A549 (cell line): ENCODE data around the gene BCOR. TPM values are rescaled to one million over a fixed set of nuclear protein-coding genes. Genes with fewer than 3 reads are reported as not detected.
A peak's percentile ranks its signal among the peaks of the same experiment; 100 is the strongest.

Source experiments
- ATAC-seq, 2 experiments: fragments of 200-7000 bp in 1 of 2; fragments of >200 bp in 1 of 2; cut with Nextera tagmentation in 1 of 2; cut with Tn5 transposase in 1 of 2; 3 replicates each; pipeline versions ENCODE4 v1.8.0 to v1.9.1; 2018 to 2020; ENCODE audit warnings: mild to moderate bottlenecking in 1 of 2, moderate library complexity in 1 of 2
- CTCF ChIA-PET: fragments of 300-600 bp; sonication (Branson Sonifier 250); formaldehyde crosslinking; extraction: SDS; loops from one replicate; lab custom pipeline; 2021; ENCODE audit warnings: antibody characterized with exemption, inconsistent platforms; lab: Yijun Ruan, JAX
- POLR2A ChIA-PET: fragments of 350-600 bp; formaldehyde crosslinking; extraction: SDS; loops from one replicate; lab custom pipeline; 2021; ENCODE audit warnings: antibody characterized with exemption, inconsistent platforms; lab: Yijun Ruan, JAX
- DNase-seq, 2 experiments: peaks; one replicate each; pipeline versions ENCODE4 v3.0.0 to v3.0.0-alpha.2; 2011 to 2016; ENCODE audit warnings: low read depth in 1 of 2, low spot score in 1 of 2
- FAIRE-seq: peaks from 2 replicates; lab custom pipeline; 2011; peaks lifted over from hg19 to GRCh38; lab: Jason Lieb, UNC
- H3K27ac ChIP-seq, 2 experiments: fragments of >200 bp; sonication (Bioruptor Twin); formaldehyde crosslinking; 3 replicates each; pipeline ENCODE4 v1.5.1; 2016 to 2017
- H3K4me1 ChIP-seq: fragments of >200 bp; sonication (Bioruptor Twin); formaldehyde crosslinking; 3 replicates; pipeline ENCODE4 v1.6.1; 2016
- H3K4me2 ChIP-seq: fragments of >200 bp; sonication (Bioruptor Twin); formaldehyde crosslinking; 3 replicates; pipeline ENCODE4 v1.6.1; 2016
- H3K4me3 ChIP-seq: fragments of >200 bp; sonication (Bioruptor Twin); formaldehyde crosslinking; 3 replicates; pipeline ENCODE4 v1.5.1; 2016
- H3K9me3 ChIP-seq: fragments of >200 bp; sonication (Bioruptor Twin); formaldehyde crosslinking; 3 replicates; pipeline ENCODE4 v1.6.1; 2016
- CHD2 ChIP-seq: fragments of 150-350 bp; IDR thresholded peaks from 2 replicates; pipeline ENCODE4 v1.6.1; 2014; ENCODE audit warnings: low read length; ENCODE audit not compliant: partially characterized antibody
- FOSL2 ChIP-seq, 2 experiments: fragments of 450-650 bp in 1 of 2; fragments of >200 bp in 1 of 2; sonication (Bioruptor Twin) in 1 of 2; formaldehyde crosslinking; IDR thresholded peaks; 2 replicates each; pipeline versions ENCODE4 v1.5.0 to v1.6.1; 2016 to 2020; ENCODE audit warnings: mild to moderate bottlenecking in 1 of 2, moderate library complexity in 1 of 2
- FOXS1 ChIP-seq: fragments of 250-450 bp; sonication (Bioruptor Pico); IDR thresholded peaks from 2 replicates; pipeline ENCODE4 v1.5.0; 2020; ENCODE audit warnings: mild to moderate bottlenecking, moderate library complexity
- GATA3 ChIP-seq: IDR thresholded peaks from 2 replicates; pipeline ENCODE4 v1.6.1; 2012; ENCODE audit warnings: borderline replicate concordance
- HEYL ChIP-seq: fragments of 250-450 bp; sonication (Bioruptor Pico); IDR thresholded peaks from 2 replicates; pipeline ENCODE4 v1.8.0; 2021; ENCODE audit warnings: mild to moderate bottlenecking, moderate library complexity
- HOXB5 ChIP-seq: fragments of 250-450 bp; sonication (Bioruptor Pico); IDR thresholded peaks from 2 replicates; pipeline ENCODE4 v1.5.0; 2020; ENCODE audit warnings: mild to moderate bottlenecking, moderate library complexity
- NPAS2 ChIP-seq: fragments of 250-450 bp; sonication (Bioruptor Pico); IDR thresholded peaks from 2 replicates; pipeline ENCODE4 v1.8.0; 2022; ENCODE audit warnings: mild to moderate bottlenecking, moderate library complexity, borderline replicate concordance
- RARB ChIP-seq: fragments of 250-450 bp; sonication (Bioruptor Pico); IDR thresholded peaks from 2 replicates; pipeline ENCODE4 v1.8.0; 2021; ENCODE audit warnings: mild to moderate bottlenecking, moderate library complexity
- SMC3 ChIP-seq: fragments of >200 bp; sonication (Bioruptor Twin); formaldehyde crosslinking; IDR thresholded peaks from 3 replicates; pipeline ENCODE4 v1.6.1; 2018; ENCODE audit warnings: inconsistent platforms
- TP53 ChIP-seq: fragments of 250-450 bp; sonication (Bioruptor Pico); IDR thresholded peaks from 2 replicates; pipeline ENCODE4 v1.5.0; 2021; ENCODE audit warnings: mild to moderate bottlenecking, moderate library complexity
- ZFP36 ChIP-seq: fragments of 450-650 bp; IDR thresholded peaks from 2 replicates; pipeline ENCODE4 v1.6.1; 2014; ENCODE audit warnings: borderline replicate concordance; ENCODE audit not compliant: partially characterized antibody
- WGBS: methylation state at CpG from one replicate; pipeline ENCODE4 v1.1.6; 2017; ENCODE audit errors: missing lambda C conversion rate; 5-methylcytosine and 5-hydroxymethylcytosine counted together
- polyA plus RNA-seq, 4 experiments: library from polyadenylated mRNA; depleted of rRNA in 3 of 4; stranded (reverse); fragments of >200 nt; fragmentation: RNase III in 1 of 4; extraction: RNeasy Plus Mini Kit Qiagen cat#74134 plus additional on column Dnase treatment in 1 of 4; gene quantifications; 2 replicates in 3 of 4; 3 replicates in 1 of 4; pipeline ENCODE4 v1.2.3, GENCODE V29; 2011 to 2017
- TF ChIP-seq, protein P1 (sequence below): fragments of 250-450 bp; sonication (Bioruptor Pico); IDR thresholded peaks from 2 replicates; pipeline ENCODE4 v1.5.0; 2021; ENCODE audit warnings: mild to moderate bottlenecking, moderate library complexity, borderline replicate concordance
- TF ChIP-seq, protein P2 (sequence below): fragments of 450-650 bp; IDR thresholded peaks from 2 replicates; pipeline ENCODE4 v1.6.1; 2014; ENCODE audit warnings: antibody characterized with exemption
- TF ChIP-seq, protein P3 (sequence below): fragments of >200 bp; sonication (Bioruptor Twin); formaldehyde crosslinking; IDR thresholded peaks from 3 replicates; pipeline ENCODE4 v1.5.1; 2016
- TF ChIP-seq, protein P4 (sequence below): fragments of 250-450 bp; sonication (Bioruptor Pico); IDR thresholded peaks from 2 replicates; pipeline ENCODE4 v1.5.0; 2020; ENCODE audit warnings: low read depth, mild to moderate bottlenecking, moderate library complexity

BCOR gene
- polyA plus RNA-seq, 2 of the 4 experiments (the other 2 are of a cell fraction), result 12.2 to 12.6 TPM

DNA sequence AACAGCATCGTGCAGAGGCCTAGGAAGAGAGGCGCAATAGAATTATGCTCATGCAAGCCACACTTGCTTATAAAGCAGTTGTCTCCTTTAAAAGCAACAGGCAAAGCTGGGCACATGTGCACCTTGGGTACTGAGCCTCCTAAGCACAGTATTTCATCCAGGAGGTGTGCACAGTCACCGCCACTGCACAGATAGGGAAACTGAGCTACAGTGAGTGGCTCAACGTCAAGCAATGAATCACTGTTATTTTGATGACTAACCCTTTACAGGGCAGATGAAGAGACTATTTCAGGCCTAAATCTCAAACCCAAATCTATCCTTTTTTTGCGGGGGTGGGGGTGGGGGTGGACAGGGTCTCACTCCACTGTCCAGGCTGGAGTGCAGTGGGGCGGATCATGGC, 42.3 kb downstream of the BCOR start (continued):
- TF ChIP-seq, protein P1, sequence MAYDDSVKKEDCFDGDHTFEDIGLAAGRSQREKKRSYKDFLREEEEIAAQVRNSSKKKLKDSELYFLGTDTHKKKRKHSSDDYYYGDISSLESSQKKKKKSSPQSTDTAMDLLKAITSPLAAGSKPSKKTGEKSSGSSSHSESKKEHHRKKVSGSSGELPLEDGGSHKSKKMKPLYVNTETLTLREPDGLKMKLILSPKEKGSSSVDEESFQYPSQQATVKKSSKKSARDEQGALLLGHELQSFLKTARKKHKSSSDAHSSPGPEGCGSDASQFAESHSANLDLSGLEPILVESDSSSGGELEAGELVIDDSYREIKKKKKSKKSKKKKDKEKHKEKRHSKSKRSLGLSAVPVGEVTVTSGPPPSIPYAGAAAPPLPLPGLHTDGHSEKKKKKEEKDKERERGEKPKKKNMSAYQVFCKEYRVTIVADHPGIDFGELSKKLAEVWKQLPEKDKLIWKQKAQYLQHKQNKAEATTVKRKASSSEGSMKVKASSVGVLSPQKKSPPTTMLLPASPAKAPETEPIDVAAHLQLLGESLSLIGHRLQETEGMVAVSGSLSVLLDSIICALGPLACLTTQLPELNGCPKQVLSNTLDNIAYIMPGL (CRISPR knock-in tag), result no peak
- TF ChIP-seq FOXS1 (CRISPR knock-in tag), result no peak
- TF ChIP-seq HEYL (CRISPR knock-in tag), result no peak
- TF ChIP-seq, protein P2, sequence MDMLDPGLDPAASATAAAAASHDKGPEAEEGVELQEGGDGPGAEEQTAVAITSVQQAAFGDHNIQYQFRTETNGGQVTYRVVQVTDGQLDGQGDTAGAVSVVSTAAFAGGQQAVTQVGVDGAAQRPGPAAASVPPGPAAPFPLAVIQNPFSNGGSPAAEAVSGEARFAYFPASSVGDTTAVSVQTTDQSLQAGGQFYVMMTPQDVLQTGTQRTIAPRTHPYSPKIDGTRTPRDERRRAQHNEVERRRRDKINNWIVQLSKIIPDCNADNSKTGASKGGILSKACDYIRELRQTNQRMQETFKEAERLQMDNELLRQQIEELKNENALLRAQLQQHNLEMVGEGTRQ, result no peak
- TF ChIP-seq SMC3, result no peak
- TF ChIP-seq RARB (CRISPR knock-in tag), result no peak

DNA sequence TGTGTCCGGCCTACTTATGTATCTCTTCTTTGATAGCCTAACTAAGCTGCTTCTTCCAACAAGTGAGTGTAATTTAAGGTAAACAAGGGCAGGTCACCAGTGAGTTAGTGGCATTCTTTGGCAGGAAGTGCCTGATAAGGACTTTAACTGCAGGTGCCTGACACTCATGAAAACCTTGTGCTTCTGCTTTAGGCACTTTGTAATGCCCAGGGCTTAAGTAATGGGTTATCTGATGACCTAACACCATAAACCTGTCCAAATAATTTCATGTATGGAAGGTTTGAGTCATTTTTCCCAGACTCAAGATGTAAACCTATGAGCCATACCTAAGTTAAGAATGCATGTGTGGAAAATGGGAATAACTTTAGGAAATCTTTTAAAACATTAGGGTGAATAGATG, 43.0 kb downstream of the BCOR start:
- no peak for TF ChIP-seq HOXB5 (CRISPR knock-in tag)
- no peak for TF ChIP-seq CHD2
- H3K4me1 ChIP-seq, result no peaks in the 10 kb centered on the region
- H3K9me3 ChIP-seq, result peaks cover 25% of the 10 kb centered on the region
- ATAC-seq (no peak), FAIRE-seq (no peak), DNase-seq (no peak)
- no peak overlapping the region for H3K27ac ChIP-seq
- POLR2A ChIA-PET, result no interaction called here
- no peak overlapping the region for H3K4me2 ChIP-seq
- H3K4me3 ChIP-seq, result no peak overlapping the region
- WGBS, result 100% methylated on average over 1 of the region's 1 CpG
- CTCF ChIA-PET, result no interaction called here

DNA sequence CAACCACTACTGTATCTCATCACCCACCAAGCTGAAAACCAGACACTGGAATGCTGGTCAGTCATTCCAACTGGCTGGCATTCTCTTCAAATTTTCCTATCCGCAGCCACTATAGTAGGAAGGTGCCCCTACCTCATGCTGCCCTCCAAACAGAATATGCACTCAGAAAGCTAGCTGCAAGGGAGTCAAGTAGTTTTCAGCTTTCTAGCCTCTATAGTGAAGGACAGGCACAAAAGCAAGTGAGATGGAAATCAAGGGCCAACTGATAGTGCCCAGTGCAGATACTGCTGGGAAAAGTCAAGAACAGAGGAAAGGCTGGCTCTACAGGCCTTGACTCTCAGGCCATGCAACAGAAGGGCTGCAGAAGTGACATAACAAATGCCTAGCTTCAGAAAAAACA, 47.2 kb downstream of the BCOR start:
- ATAC-seq (no peak), DNase-seq (peak in 1 of 2 experiments; percentile 26), FAIRE-seq (peak; percentile 72)
- POLR2A ChIA-PET, result no interaction called here
- Histone ChIP-seq H3K4me3 (no peak overlapping the region), H3K27ac (no peak overlapping the region), H3K4me1 (no peaks in the 10 kb centered on the region), H3K9me3 (peaks cover 45% of the 10 kb centered on the region), H3K4me2 (no peak overlapping the region)
- no peak for TF ChIP-seq HEYL (CRISPR knock-in tag)
- TF ChIP-seq, protein P3, sequence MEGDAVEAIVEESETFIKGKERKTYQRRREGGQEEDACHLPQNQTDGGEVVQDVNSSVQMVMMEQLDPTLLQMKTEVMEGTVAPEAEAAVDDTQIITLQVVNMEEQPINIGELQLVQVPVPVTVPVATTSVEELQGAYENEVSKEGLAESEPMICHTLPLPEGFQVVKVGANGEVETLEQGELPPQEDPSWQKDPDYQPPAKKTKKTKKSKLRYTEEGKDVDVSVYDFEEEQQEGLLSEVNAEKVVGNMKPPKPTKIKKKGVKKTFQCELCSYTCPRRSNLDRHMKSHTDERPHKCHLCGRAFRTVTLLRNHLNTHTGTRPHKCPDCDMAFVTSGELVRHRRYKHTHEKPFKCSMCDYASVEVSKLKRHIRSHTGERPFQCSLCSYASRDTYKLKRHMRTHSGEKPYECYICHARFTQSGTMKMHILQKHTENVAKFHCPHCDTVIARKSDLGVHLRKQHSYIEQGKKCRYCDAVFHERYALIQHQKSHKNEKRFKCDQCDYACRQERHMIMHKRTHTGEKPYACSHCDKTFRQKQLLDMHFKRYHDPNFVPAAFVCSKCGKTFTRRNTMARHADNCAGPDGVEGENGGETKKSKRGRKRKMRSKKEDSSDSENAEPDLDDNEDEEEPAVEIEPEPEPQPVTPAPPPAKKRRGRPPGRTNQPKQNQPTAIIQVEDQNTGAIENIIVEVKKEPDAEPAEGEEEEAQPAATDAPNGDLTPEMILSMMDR, result no peak
- TF ChIP-seq NPAS2 (CRISPR knock-in tag), result no peak
- TF ChIP-seq, protein P1 (CRISPR knock-in tag), result no peak
- no peak for TF ChIP-seq GATA3
- TF ChIP-seq, protein P4, sequence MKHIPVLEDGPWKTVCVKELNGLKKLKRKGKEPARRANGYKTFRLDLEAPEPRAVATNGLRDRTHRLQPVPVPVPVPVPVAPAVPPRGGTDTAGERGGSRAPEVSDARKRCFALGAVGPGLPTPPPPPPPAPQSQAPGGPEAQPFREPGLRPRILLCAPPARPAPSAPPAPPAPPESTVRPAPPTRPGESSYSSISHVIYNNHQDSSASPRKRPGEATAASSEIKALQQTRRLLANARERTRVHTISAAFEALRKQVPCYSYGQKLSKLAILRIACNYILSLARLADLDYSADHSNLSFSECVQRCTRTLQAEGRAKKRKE (CRISPR knock-in tag), result no peak
- TF ChIP-seq TP53 (CRISPR knock-in tag), result no peak
- no peak for TF ChIP-seq FOSL2 (IDR thresholded peaks at IDR 0.05)
- TF ChIP-seq FOSL2 (CRISPR knock-in tag; IDR thresholded peaks at IDR 0.05), result no peak
- no peak for TF ChIP-seq FOXS1 (CRISPR knock-in tag)
- TF ChIP-seq ZFP36, result no peak
- WGBS, result 91% methylated on average over 1 of the region's 1 CpG
- CTCF ChIA-PET, result no interaction called here
